ENCODE results near the gene ACBD6.

The ACBD6 gene

GRCh38 chr1:180295999-180296398 lies 206.4 kb downstream of the ACBD6 start:
- DNase-seq (ENCODE audit: low read depth), result no peak

- DNase-seq (ENCODE audit: low read depth), result no peak
Measured at GRCh38 chr1:180294711-180295110, 207.7 kb downstream of the ACBD6 start.

- no peak for DNase-seq (ENCODE audit: low read depth)
Measured at GRCh38 chr1:180291004-180291403, 211.4 kb downstream of the ACBD6 start.

GRCh38 chr1:180290265-180291001 lies 211.9 kb downstream of the ACBD6 start:
- no peak for DNase-seq (ENCODE audit: low read depth)

DNA sequence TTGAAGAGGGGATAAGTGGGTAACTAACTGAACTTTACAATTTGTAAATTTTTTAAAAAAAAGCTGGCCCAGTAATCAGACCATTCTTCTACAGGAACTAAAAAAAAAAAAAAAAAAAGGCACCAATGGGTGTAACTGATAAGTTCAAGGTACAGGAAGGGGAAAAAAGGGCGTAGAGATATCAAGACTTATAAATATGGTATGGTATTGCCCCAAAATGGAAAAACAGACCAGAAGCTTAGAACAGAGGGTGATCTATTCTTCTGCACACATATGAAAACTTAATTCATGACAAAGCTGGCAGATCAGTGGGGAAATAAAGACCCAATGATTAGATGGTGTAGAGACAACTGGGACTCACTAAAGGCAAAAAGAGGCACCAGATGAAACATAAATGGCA lies 213.4 kb downstream of the ACBD6 start:
- DNase-seq (ENCODE audit: low read depth), result no peak

DNA sequence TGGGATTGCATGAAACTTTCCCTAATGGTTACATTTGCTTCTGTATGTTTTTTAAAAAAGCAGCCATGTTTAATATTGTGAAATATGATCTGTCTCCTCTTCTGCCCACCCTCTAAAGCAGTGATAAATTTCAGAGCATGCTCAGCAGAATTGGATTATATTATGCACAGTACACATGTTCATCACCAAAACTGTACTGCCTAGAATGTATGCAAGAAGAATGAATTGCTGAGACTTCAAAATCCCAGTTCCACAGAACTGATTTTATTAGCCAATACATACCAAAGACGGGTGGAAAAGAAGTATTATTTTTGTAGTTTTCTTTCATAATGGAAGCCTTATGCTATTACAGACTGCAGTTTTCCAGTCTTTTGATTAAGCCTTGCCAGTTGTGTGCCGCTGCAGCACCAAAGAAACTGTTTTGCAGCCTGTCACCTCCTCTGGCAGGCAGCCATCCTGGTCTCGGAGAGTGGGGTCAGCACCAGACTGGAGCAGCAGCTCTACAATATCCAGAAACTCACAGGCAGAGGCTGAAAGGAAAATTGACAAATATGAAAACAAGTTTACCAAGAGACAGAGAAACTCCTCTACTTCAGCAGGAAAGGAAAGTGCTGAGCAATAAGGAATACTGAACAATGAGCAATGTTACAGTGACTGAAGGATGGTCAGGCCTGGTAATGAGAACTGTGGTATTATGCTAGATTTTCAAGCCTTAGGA lies 214.2 kb downstream of the ACBD6 start:
- DNase-seq (ENCODE audit: low read depth), result no peak

DNA sequence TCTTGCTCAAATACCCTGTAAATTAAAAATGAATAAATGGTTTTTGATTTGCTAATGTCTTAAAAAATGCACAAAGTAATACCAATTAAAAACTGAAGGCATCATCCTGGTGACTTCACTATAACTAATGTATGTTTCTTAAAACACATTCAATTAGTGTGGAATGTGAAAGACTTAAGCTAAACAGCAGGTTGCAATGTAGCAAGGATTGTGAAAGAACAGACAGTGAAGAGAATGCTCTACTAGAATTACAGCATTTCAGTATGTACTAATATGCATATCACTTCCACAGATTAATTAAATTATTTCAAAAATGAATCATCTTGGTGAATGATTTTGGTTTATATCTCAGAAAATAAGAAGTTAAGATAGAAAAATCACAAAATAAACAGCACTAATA lies 216.0 kb downstream of the ACBD6 start:
- no peak for DNase-seq (ENCODE audit: low read depth)

DNA sequence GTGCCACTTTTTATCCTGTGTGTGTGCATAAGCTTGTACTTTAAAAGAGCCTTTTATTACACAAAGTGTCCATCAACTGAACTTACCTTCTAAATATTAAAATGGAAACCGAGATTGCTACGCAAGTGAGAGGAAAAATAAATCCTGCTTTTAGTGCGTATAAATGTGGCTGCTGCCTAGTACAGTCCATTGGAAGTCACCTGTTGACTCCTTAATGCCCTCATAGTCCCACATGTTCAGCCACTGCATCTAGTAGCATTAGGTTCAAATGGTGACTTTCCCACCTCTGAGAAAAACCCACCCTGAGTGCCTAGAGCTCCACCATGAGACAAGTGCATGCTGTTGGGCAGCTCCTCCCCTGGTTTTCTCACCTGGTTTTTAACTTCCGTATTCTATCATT lies 219.3 kb downstream of the ACBD6 start:
- DNase-seq (ENCODE audit: low read depth), result no peak

DNA sequence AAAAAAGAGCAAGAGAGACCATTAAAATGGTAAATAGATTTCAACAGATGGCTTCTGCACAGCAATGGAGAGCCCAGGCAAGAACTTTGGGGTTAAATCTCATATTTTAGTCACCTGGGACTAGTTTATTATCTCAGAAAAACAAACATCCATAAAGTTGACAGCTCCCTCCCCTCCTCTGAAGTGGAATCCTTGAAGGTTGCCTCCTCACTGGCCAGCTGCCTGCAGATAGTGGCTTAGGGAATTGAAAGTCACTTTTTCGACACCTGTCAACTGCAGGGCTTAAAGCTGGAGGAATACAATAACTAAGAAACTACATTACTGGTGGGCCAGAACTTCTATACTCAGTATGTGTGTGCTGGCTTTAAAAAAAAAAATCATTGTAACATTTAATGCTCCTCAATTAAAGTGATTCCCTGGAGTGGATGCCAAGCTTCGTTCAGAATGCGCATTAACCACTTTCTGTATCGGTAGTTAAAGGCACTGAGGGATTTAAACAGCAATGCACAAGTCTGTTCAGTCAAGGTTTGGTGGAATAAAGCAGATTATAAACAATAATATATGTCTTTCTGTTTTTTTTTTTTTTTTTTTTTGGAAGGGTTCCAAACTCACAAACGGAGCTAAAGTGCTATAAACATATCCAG lies 219.9 kb downstream of the ACBD6 start:
- DNase-seq (ENCODE audit: low read depth), result no peak

GRCh38 chr1:180281490-180281889 lies 220.9 kb downstream of the ACBD6 start:
- DNase-seq (ENCODE audit: low read depth), result no peak

GRCh38 chr1:180280617-180281016 lies 221.8 kb downstream of the ACBD6 start:
- no peak for DNase-seq (ENCODE audit: low read depth)

GRCh38 chr1:180279651-180280050 lies 222.7 kb downstream of the ACBD6 start:
- no peak for DNase-seq (ENCODE audit: low read depth)

DNA sequence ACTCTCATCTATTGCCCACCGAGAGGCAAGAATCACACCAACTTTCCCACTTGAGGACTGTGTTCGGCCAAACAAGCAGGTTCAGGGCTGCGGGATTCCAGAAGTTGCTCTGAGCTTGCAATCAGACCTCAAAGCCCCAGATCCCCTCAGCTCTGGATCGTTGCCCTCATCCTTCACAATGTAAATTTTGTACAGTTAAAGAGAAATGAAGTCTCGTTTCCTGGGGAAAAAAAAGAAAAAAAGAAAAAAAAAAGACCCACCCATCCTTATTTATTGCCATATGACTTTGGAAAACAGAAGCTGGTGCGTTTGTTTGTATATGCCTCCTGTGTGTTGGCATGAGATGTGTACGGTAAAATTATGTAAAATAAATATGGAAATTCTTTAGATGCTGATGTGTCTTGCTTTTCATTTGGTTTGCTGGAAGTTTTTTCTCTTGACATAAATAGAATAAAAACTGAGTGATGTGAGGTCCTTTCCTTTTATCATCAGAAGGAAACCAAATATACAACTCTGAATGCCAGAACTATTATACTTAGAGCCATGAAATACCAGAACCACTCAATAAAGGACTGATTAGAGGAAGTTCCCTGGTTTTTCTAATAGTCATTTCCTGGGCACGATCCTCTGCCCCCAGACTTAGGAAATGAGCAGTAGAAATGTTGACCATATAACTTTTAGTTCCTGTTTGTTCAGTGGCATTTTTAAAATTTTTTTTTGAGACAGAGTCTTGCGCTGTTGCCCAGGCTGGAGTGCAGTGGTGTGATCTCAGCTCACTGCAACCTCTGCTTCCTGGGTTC lies 223.6 kb downstream of the ACBD6 start:
- no peak for DNase-seq (ENCODE audit: low read depth)

- DNase-seq (ENCODE audit: low read depth), result no peak
Measured at GRCh38 chr1:180278194-180278515, 224.2 kb downstream of the ACBD6 start.

DNA sequence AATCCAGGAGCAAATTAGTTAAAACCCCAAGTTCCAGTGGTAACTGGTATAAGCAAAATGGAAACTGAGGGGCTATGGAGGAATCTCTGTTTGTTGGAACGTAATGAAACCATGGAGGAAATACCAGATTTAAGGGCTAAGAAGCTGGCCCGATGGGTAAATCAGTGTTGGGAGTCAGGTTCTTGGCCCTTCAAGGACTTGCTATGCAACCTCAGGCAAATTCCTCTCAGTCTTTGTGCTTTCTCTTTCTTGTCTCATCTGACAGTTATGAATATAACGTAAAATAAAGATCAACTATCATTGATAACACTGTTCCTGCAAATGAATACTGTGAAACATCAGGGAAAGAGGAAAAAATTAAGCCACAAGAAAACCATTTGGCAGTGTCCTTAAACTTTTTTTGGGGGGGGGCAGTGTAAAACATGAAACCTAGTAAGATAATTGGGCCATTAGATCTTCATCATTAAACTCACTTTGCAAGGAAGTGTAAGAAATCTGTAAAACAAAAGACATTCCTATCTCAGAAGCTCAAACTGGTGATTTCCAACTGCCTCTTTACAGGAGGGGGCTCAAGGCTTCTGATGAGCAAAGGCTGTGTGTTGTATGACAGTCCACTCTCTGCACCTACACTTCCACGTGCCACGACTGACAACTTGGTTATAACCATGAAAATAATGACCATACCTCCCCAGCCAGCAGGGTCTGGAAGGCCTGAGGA lies 224.7 kb downstream of the ACBD6 start:
- no peak for DNase-seq (ENCODE audit: low read depth)

DNA sequence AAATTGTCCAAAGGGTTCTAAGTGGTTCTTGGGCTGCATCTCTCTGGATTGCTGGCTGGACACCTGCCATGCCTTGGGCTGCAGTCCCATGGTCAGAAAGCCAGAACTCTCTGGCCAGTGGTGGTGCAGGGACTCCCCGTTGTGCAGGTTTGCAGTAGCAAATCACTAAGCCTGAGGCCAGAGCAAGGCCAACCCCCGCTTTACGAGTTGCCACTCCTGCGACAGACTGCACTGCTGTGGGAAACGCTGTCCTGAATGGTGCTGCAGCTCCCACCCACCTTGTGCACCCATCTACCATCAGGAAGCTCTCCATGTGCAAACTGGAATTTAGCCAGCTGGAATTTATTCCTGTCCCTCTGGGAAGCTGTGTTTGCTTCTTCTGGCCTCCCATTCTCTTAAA lies 226.7 kb downstream of the ACBD6 start:
- DNase-seq (ENCODE audit: low read depth), result no peak

GRCh38 chr1:180274221-180274620 lies 228.2 kb downstream of the ACBD6 start:
- DNase-seq (ENCODE audit: low read depth), result no peak

DNA sequence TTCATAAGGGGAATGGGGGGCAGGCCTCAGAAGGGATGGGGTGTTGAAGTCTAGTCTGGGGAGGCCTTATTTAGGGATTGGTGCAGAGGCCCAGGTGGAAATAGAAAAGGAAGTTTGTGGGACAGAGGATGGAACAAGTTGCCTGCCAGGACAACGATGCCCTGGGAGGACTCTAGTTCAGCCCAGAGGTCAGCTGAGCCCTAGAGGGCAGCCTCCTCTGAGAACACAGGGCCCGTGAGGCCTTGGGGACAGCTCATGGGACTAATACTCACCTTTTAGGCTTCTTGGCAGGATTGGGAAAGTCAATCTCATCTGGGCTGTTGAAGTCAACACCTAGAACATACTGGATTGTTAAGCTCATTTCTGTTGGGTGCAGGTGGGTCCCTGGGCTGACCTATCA lies 229.3 kb downstream of the ACBD6 start:
- DNase-seq (ENCODE audit: low read depth), result no peak

DNA sequence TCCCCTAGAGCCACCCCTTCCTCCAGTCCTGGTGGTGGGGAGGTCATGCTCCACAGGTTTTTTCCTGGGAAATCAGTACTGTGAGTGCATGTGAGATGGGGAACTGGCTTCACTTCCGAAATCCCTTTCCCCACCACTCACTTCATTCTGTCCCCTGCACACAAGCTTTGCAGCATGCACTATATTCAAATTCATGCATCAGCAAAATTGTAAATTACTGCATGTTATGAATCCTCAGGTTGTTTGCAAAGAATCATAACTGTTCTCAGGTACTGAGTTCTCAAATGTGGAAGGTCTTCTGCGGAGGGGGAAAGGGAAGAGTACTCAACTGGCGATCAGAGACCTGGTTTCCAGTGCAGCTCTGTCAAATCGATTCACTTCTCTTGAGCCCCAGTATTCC lies 230.0 kb downstream of the ACBD6 start:
- DNase-seq (ENCODE audit: low read depth), result no peak

DNA sequence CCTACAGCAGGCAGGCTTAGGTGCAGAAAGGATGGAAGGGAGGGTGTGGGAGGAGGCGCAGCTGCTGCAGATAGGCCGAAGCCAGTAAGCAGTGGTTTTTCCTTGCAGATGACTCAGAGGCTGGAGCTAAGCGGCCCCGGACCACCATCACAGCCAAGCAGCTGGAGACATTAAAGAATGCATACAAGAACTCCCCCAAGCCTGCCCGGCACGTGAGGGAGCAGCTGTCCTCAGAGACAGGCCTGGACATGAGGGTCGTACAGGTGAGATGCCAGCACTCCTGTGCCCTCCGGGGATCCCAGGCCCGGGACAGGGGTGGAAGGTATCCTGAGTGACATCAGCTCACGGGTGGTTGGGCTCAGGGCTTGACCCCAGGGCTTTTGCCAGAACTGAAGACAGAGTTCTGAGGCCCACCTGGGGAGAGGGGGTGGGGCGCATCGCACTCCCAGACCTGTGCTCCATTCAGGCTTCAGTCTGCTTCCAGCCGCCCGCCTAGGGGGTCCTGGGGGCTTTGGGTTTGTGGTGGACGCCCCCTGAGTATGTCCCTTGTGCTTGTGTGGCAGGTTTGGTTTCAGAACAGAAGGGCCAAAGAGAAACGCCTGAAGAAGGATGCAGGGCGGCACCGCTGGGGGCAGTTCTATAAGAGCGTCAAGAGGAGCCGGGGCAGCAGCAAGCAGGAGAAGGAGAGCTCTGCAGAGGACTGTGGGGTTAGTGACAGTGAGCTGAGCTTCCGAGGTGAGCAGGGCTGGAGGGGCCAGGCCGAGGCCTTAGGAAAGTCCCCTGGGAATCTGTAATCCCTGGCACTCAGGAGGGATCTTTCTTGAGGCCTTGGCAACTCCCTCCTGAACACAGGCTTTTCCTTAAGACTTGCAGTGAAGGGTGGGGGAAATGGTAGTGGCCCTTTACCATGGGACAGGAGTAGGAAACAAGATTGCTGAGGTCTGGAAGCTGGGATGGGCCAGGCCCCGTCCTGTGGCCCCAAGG lies 230.8 kb downstream of the ACBD6 start:
- no peak for DNase-seq (ENCODE audit: low read depth)
